NCI-H69 (cell line): ENCODE measurements around the gene PTPN6.

Source experiments
- DNase-seq: peaks from one replicate; lab custom pipeline; 2025; lab: John Stamatoyannopoulos, UW

Gene PTPN6

GRCh38 chr12:6941782-6942181 lies 9.4 kb upstream of the PTPN6 start:
- no peak for DNase-seq

GRCh38 chr12:6942331-6942665 lies 8.9 kb upstream of the PTPN6 start:
- DNase-seq, result no peak

GRCh38 chr12:6943389-6943721 lies 7.8 kb upstream of the PTPN6 start:
- DNase-seq, result peak; percentile 94

DNA sequence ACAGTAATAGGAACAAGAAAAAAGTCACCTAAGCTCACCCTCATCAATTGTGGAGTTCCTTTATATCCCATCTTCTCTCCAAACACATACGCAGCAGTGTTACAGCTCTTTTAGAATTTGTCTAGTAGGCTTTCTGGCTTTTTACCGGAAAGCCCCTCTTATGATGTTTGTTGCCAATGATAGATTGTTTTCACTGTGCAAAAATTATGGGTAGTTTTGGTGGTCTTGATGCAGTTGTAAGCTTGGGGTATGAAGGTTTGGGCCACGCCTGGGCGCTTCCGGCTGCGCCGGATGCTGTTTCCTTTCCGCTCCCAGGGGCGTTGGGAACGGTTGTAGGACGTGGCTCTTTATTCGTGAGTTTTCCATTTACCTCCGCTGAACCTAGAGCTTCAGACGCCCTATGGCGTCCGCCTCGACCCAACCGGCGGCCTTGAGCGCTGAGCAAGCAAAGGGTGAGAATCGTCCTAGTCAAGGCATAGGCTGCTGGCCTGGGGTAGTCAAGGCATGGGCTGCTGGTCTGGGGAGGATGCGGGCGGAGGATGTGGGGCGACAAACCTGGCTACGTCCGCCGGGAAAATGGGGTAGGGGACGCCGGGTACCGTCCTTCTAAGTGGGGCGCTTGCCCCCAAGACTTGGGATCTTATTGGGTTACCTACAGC lies 7.3 kb upstream of the PTPN6 start, which contains the start of the genes C12orf57 and RNU7-1:
Gene C12orf57 (plus strand): TSS at position 301 of the 659 bp plus-strand sequence. CDS start 100 bp downstream, at position 401.
Gene RNU7-1 (plus strand): TSS at position 95 of the 659 bp plus-strand sequence.
- DNase-seq, result peak; percentile 96

GRCh38 chr12:6944381-6945186 lies 6.6 kb upstream of the PTPN6 start:
- DNase-seq, result peak; percentile 98

GRCh38 chr12:6945613-6946012 lies 5.5 kb upstream of the PTPN6 start:
- no peak for DNase-seq

DNA sequence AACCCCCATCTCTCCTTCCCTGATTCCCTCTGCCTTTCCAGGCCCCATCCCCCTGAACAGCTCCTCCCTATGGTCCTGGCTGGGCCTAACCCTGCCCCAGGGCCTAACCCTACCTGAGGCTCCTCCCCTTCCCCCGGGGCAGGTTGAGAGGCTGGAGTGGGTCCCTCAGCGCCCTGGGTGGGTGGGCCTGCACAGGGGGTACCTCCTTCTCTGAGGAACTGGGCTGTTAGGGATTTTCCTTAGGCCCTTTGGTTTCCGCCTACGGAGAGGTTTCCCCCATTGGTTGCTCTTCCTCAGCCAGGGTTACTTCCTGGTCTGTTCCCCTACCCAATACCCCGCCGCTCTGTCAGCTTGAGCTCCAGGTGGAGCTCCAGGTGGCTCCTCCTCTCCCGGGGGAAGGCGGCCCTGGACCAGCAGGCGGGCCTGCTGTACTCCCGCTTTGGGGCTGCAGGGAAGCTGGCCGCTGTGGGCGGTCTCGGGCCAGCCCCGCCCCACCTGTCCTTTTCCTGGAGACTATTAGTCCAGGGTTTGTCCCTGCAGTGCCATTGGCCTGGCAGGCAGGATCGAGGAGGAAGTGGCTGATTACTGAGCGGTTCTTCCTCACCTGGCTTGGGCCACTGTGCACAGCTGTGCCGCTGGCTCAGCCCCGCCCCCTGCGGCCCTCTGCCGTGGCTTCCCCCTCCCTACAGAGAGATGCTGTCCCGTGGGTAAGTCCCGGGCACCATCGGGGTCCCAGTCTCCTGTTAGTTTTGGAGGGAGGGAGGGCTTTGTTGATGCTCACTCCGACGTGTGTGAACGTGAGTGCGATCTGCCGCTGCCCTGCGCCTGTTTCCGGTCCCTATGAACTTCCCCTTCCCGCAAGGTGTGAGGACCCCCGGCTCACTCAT lies 4.9 kb upstream of the PTPN6 start:
- peak; percentile 99 for DNase-seq

GRCh38 chr12:6946920-6947374 lies 4.2 kb upstream of the PTPN6 start:
- no peak for DNase-seq

DNA sequence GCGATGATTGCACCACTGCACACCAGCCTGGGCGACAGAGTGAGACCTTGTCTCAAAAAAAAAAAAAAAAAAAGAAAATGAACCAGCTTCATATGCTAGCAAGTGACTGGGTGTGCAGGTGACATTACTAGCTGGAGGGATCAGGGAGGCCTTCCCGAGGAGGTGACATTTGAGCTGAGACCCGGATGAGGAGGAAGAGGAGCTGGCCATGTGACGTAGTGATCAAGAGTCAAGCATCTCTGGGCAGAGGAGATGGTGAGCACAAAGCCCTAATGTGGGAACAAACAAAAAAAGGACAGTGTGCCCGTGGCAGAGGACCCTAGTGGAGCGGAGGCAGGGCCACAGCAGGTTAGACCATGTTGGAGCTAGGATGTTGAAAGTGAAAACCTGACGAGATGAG lies 3.5 kb upstream of the PTPN6 start:
- DNase-seq, result no peak

- no peak for DNase-seq
Measured at GRCh38 chr12:6948873-6949594, 2.1 kb upstream of the PTPN6 start.

GRCh38 chr12:6950401-6950801 lies 755 bp upstream of the PTPN6 start:
- DNase-seq, result no peak

DNA sequence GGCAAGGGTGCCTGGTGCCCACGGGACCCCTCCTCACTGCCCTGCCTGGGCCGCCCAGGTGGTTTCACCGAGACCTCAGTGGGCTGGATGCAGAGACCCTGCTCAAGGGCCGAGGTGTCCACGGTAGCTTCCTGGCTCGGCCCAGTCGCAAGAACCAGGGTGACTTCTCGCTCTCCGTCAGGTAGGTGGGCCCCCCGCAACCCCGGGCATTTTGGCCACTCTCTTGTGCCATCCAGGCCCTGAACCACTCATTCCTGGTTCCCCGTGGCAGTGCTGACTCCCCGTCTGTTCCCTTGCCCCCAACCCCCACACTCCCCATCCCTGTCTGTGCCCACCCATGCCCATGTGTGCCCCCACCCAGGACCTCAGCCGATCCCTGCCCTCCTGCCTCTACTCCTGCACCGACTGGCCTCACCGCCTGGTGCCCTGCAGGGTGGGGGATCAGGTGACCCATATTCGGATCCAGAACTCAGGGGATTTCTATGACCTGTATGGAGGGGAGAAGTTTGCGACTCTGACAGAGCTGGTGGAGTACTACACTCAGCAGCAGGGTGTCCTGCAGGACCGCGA lies 480 bp downstream of the PTPN6 start:
- DNase-seq, result no peak

GRCh38 chr12:6952121-6952862 lies 1.1 kb downstream of the PTPN6 start:
- DNase-seq, result no peak

- DNase-seq, result no peak
Measured at GRCh38 chr12:6952863-6953441, 1.8 kb downstream of the PTPN6 start.

- DNase-seq, result no peak
Measured at GRCh38 chr12:6953442-6954315, 2.5 kb downstream of the PTPN6 start.

GRCh38 chr12:6954316-6955107 lies 3.4 kb downstream of the PTPN6 start:
- DNase-seq, result no peak

DNA sequence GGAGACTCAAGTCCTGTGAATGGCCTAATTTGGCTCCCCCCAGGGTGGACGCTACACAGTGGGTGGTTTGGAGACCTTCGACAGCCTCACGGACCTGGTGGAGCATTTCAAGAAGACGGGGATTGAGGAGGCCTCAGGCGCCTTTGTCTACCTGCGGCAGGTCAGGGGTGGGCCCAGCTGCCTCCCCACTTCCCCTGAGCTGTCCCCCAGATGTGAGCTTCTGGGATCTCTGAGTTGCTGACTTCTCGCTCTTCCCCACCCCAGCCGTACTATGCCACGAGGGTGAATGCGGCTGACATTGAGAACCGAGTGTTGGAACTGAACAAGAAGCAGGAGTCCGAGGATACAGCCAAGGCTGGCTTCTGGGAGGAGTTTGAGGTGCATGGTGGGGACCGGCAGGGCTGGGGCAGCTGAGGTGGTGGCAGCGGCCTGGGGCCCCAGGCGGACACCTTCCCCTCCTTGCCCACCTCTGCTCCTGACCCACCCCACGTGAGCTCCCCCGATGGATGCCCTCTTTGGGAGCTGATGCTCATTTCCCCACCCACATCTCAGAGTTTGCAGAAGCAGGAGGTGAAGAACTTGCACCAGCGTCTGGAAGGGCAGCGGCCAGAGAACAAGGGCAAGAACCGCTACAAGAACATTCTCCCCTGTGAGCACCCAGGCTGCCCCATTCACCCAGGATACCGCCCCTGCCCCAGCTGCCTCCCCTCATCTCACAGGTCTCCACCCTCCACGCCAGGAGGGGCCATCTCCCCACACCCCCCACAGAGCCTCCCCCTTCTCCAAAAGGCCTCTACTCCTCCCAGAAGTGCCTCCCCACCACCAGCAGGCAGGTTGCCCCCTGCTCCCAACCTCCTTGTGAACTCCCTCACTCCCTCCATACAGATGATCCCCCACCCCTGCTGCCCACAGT lies 4.2 kb downstream of the PTPN6 start:
- DNase-seq, result no peak
